Ovary (tissue), 3 donors: ENCODE results near the gene PPIH.

ENCODE experiments used
- EP300 ChIP-seq: sonication (generic); formaldehyde crosslinking; IDR thresholded peaks from one replicate; pipeline ENCODE4 v1.6.1; 2017; ENCODE audit warnings: antibody characterized with exemption
- TF ChIP-seq, protein P1 (sequence below), 3 donors: fragments of 450-650 bp in 2 of 3; fragments of 200-600 bp in 1 of 3; IDR thresholded peaks; one replicate each; pipeline versions ENCODE4 v1.5.1 to v1.8.0; 2016 to 2022; ENCODE audit warnings: antibody characterized with exemption in 3 of 3, mild to moderate bottlenecking in 1 of 3
- donor health status: DM: no; HTN: no; CAD: no.

GRCh38 chr1:42681741-42682483 is 23.7 kb downstream of the PPIH start, which contains the start of gene YBX1:
- TF ChIP-seq, protein P1, sequence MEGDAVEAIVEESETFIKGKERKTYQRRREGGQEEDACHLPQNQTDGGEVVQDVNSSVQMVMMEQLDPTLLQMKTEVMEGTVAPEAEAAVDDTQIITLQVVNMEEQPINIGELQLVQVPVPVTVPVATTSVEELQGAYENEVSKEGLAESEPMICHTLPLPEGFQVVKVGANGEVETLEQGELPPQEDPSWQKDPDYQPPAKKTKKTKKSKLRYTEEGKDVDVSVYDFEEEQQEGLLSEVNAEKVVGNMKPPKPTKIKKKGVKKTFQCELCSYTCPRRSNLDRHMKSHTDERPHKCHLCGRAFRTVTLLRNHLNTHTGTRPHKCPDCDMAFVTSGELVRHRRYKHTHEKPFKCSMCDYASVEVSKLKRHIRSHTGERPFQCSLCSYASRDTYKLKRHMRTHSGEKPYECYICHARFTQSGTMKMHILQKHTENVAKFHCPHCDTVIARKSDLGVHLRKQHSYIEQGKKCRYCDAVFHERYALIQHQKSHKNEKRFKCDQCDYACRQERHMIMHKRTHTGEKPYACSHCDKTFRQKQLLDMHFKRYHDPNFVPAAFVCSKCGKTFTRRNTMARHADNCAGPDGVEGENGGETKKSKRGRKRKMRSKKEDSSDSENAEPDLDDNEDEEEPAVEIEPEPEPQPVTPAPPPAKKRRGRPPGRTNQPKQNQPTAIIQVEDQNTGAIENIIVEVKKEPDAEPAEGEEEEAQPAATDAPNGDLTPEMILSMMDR (IDR thresholded peaks at IDR 0.05) = peak in 2 of 3 donors; percentile 6 to 20
- no peak for TF ChIP-seq EP300
